ENCODE results near the gene SLC38A4.

DNA sequence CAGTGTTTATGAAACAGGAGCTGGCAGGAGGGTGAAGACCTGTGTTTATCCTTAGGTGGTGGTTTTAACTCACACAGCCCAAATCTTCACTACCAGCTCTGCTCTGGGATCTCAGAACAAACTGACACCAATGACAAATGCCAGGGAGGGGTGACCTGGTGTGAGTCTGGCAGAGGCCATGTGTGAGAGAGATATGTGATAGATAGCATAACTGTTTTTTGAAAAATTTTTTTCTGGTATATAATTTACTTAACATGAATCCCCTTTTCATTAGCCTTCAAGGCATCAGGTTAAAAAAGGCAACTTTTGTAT lies 51.5 kb downstream of the SLC38A4 start:
- TF ChIP-seq, protein P1, sequence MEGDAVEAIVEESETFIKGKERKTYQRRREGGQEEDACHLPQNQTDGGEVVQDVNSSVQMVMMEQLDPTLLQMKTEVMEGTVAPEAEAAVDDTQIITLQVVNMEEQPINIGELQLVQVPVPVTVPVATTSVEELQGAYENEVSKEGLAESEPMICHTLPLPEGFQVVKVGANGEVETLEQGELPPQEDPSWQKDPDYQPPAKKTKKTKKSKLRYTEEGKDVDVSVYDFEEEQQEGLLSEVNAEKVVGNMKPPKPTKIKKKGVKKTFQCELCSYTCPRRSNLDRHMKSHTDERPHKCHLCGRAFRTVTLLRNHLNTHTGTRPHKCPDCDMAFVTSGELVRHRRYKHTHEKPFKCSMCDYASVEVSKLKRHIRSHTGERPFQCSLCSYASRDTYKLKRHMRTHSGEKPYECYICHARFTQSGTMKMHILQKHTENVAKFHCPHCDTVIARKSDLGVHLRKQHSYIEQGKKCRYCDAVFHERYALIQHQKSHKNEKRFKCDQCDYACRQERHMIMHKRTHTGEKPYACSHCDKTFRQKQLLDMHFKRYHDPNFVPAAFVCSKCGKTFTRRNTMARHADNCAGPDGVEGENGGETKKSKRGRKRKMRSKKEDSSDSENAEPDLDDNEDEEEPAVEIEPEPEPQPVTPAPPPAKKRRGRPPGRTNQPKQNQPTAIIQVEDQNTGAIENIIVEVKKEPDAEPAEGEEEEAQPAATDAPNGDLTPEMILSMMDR (IDR thresholded peaks at IDR 0.05 in 2 of 3, conservative IDR thresholded peaks at IDR 0.05 in 1 of 3; ENCODE audit: borderline replicate concordance in 1 of 3, insufficient read depth in 1 of 3, low read depth in 2 of 3, low read length in 2 of 3) = no peak
- TF ChIP-seq POLR2AphosphoS5 (IDR thresholded peaks at IDR 0.05; ENCODE audit: low read depth, low read length) (no peak), EZH2 (IDR thresholded peaks at IDR 0.05) (no peak), POLR2A (IDR thresholded peaks at IDR 0.05; ENCODE audit: borderline replicate concordance, extremely low read depth, insufficient read depth, insufficient read length) (no peak), CEBPB (IDR thresholded peaks at IDR 0.05; ENCODE audit: low read depth) (no peak), ELF1 (IDR thresholded peaks at IDR 0.05; ENCODE audit: borderline replicate concordance, low read depth) (no peak), SIN3A (IDR thresholded peaks at IDR 0.05; ENCODE audit: low read depth) (no peak), EZH2phosphoT487 (IDR thresholded peaks at IDR 0.05; ENCODE audit: borderline replicate concordance) (no peak)

Measured in HCT116 (cell line).